NCI-H446 (cell line): ENCODE data around the gene AKAP6.

Experiments used
- DNase-seq, 2 experiments: peaks; one replicate each; lab custom pipeline; 2025; lab: John Stamatoyannopoulos, UW

AKAP6 gene

GRCh38 chr14:32588448-32589320, 259.6 kb downstream of the AKAP6 start:
- peak in 1 of 2 experiments; percentile 47 for DNase-seq

- no peak for DNase-seq
These were observed 261.1 kb downstream of the AKAP6 start for GRCh38 chr14:32590157-32590556.

GRCh38 chr14:32593290-32593942, 264.3 kb downstream of the AKAP6 start:
- DNase-seq = no peak

- no peak for DNase-seq
These were observed 265.7 kb downstream of the AKAP6 start for GRCh38 chr14:32594766-32595165.

- DNase-seq = no peak
These were observed 266.4 kb downstream of the AKAP6 start for GRCh38 chr14:32595497-32595896.

- no peak for DNase-seq
These were observed 267.3 kb downstream of the AKAP6 start for GRCh38 chr14:32596390-32596789.

GRCh38 chr14:32597771-32598170, 268.7 kb downstream of the AKAP6 start:
- DNase-seq = no peak

GRCh38 chr14:32601069-32601468, 272.0 kb downstream of the AKAP6 start:
- DNase-seq = no peak

- DNase-seq = no peak
These were observed 272.8 kb downstream of the AKAP6 start for GRCh38 chr14:32601906-32602305.

- no peak for DNase-seq
These were observed 273.6 kb downstream of the AKAP6 start for GRCh38 chr14:32602699-32603098.

- DNase-seq = no peak
These were observed 275.0 kb downstream of the AKAP6 start for GRCh38 chr14:32603992-32604565.

- DNase-seq = no peak
These were observed 277.2 kb downstream of the AKAP6 start for GRCh38 chr14:32606301-32606700.

GRCh38 chr14:32607399-32607798, 278.3 kb downstream of the AKAP6 start:
- DNase-seq = no peak

GRCh38 chr14:32608857-32609256, 279.8 kb downstream of the AKAP6 start:
- DNase-seq = no peak

- no peak for DNase-seq
These were observed 280.3 kb downstream of the AKAP6 start for GRCh38 chr14:32609388-32609787.

GRCh38 chr14:32611752-32612151, 282.7 kb downstream of the AKAP6 start:
- no peak for DNase-seq

GRCh38 chr14:32618991-32619390, 289.9 kb downstream of the AKAP6 start:
- no peak for DNase-seq

- no peak for DNase-seq
These were observed 291.2 kb downstream of the AKAP6 start for GRCh38 chr14:32620303-32620702.

- DNase-seq = no peak
These were observed 291.6 kb downstream of the AKAP6 start for GRCh38 chr14:32620724-32621123.

GRCh38 chr14:32621585-32621984, 292.5 kb downstream of the AKAP6 start:
- DNase-seq = no peak

- DNase-seq = no peak
These were observed 293.6 kb downstream of the AKAP6 start for GRCh38 chr14:32622742-32623141.

- no peak for DNase-seq
These were observed 294.4 kb downstream of the AKAP6 start for GRCh38 chr14:32623300-32624093.
